SU-DHL-6 (cell line): ENCODE data around the gene BMPR1A.

Source experiments
- CTCF ChIP-seq: fragments of 200-600 bp; sonication (generic); IDR thresholded peaks from one replicate; pipeline ENCODE4 v1.5.1; 2017; ENCODE audit warnings: antibody characterized with exemption, mild to moderate bottlenecking, low read length, moderate library complexity; ENCODE audit not compliant: insufficient read depth, poor library complexity, severe bottlenecking
- EZH2phosphoT487 ChIP-seq: fragments of 200-600 bp; sonication (generic), shearing (Covaris generic); conservative IDR thresholded peaks from 2 replicates; pipeline ENCODE4 v1.6.1; 2018; ENCODE audit warnings: mild to moderate bottlenecking, antibody characterized with exemption, low read length, moderate library complexity, mixed read lengths

GRCh38 chr10:86900955-86901354 is 144.5 kb downstream of the BMPR1A start:
- TF ChIP-seq CTCF: no peak
- TF ChIP-seq EZH2phosphoT487: no peak
